ENCODE measurements around the gene NR6A1.

NR6A1 gene

DNA sequence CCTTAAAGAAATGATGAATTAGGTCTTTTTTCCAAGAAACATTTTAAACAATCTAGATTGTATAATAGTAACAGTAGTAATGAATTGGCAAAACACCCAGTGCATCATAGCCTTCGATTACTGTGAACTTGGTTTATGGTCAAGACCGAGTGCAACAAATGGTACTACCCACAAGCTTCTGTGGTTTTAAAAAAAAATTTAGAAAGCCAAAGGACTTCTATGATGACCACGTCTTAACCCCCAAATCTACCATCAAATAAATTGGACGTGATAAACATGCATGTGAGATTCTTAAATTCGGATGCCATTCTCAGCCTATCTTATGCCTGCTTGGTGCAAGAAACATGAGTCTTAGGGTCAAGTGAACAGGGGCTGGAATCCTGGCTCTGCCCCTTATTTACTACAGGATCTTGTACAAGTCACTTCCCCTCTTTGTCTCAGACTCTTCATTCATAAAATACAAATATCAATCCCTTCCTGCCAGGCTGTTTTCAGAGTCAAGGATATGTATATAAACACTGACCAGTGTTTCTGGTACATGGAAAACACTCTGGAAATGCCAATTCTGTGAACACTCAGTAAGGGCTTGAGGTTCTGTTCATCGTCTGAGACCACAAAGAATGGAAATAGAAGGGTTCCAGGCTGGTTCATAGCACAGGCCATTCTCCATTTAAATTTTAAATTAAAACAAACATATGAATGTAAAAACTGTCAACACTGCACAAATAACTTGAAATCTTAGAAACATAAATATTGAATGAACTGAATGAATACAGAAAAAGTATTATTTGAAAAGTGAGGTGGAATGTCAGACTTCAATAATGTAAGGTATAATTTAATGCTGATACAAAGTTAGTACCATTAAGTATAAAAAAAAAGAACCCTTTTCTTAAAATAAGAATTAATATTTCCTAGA lies 107.8 kb downstream of the NR6A1 start:
- H3K4me1 ChIP-seq (ENCODE audit: insufficient read depth, insufficient read length): peaks cover 4% of the 10 kb centered on the region
- H3K36me3 ChIP-seq (ENCODE audit: insufficient read depth, insufficient read length, low read length): no peaks in the 10 kb centered on the region
- H3K27me3 ChIP-seq (ENCODE audit: insufficient read depth, insufficient read length): no peaks in the 10 kb centered on the region
- no peaks in the 10 kb centered on the region for H3K9me3 ChIP-seq (ENCODE audit: insufficient read depth, low read length)
- TF ChIP-seq ZNF274 (IDR thresholded peaks at IDR 0.05; ENCODE audit: low read depth, low read length) (no peak), SUZ12 (IDR thresholded peaks at IDR 0.05; ENCODE audit: extremely low read depth, insufficient read depth, insufficient read length) (no peak), YY1 (IDR thresholded peaks at IDR 0.05; ENCODE audit: insufficient read depth, insufficient read length) (no peak)
- DNase-seq (ENCODE audit: low read depth, low spot score): no peak
- H3K4me3 ChIP-seq (ENCODE audit: insufficient read length, low read depth): no peak overlapping the region
- no peak overlapping the region for H3K9ac ChIP-seq (ENCODE audit: insufficient read length, low read depth)

- H3K36me3 ChIP-seq (ENCODE audit: insufficient read depth, insufficient read length, low read length): no peaks in the 10 kb centered on the region
- no peak for DNase-seq (ENCODE audit: low read depth, low spot score)
- no peaks in the 10 kb centered on the region for H3K9me3 ChIP-seq (ENCODE audit: insufficient read depth, low read length)
- peaks cover 4% of the 10 kb centered on the region for H3K4me1 ChIP-seq (ENCODE audit: insufficient read depth, insufficient read length)
- TF ChIP-seq ZNF274 (IDR thresholded peaks at IDR 0.05; ENCODE audit: low read depth, low read length) (no peak), YY1 (IDR thresholded peaks at IDR 0.05; ENCODE audit: insufficient read depth, insufficient read length) (no peak), SUZ12 (IDR thresholded peaks at IDR 0.05; ENCODE audit: extremely low read depth, insufficient read depth, insufficient read length) (no peak)
- H3K9ac ChIP-seq (ENCODE audit: insufficient read length, low read depth): no peak overlapping the region
- no peaks in the 10 kb centered on the region for H3K27me3 ChIP-seq (ENCODE audit: insufficient read depth, insufficient read length)
- H3K4me3 ChIP-seq (ENCODE audit: insufficient read length, low read depth): no peak overlapping the region
Observed at GRCh38 chr9:124662561-124662960, 108.5 kb downstream of the NR6A1 start.

DNA sequence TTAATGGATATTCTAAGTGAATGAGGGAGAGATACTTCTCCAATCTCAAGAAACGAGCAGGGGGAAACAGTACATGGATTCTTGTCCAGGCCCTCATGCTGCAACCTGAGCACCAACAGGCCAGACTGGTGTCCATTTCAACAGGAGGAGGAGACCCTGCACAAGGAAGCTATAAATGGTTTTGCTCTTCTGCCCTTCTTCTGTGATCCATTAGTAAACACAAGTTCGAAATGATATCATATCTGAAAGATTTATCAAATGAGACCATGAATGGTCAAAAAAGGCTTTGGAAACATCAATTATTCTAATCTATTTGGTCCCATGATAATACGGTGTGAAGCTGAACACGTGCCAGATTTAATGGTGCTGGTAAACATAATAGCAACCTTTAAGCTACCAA lies 109.8 kb downstream of the NR6A1 start:
- H3K9me3 ChIP-seq (ENCODE audit: insufficient read depth, low read length): no peaks in the 10 kb centered on the region
- no peak overlapping the region for H3K4me3 ChIP-seq (ENCODE audit: insufficient read length, low read depth)
- H3K27me3 ChIP-seq (ENCODE audit: insufficient read depth, insufficient read length): no peaks in the 10 kb centered on the region
- no peak overlapping the region for H3K9ac ChIP-seq (ENCODE audit: insufficient read length, low read depth)
- H3K36me3 ChIP-seq (ENCODE audit: insufficient read depth, insufficient read length, low read length): no peaks in the 10 kb centered on the region
- TF ChIP-seq YY1 (IDR thresholded peaks at IDR 0.05; ENCODE audit: insufficient read depth, insufficient read length): no peak
- no peak for TF ChIP-seq ZNF274 (IDR thresholded peaks at IDR 0.05; ENCODE audit: low read depth, low read length)
- TF ChIP-seq SUZ12 (IDR thresholded peaks at IDR 0.05; ENCODE audit: extremely low read depth, insufficient read depth, insufficient read length): no peak
- DNase-seq (ENCODE audit: low read depth, low spot score): no peak
- H3K4me1 ChIP-seq (ENCODE audit: insufficient read depth, insufficient read length): peaks cover 4% of the 10 kb centered on the region

GRCh38 chr9:124660341-124660801 lies 110.7 kb downstream of the NR6A1 start:
- DNase-seq (ENCODE audit: low read depth, low spot score): no peak
- H3K4me3 ChIP-seq (ENCODE audit: insufficient read length, low read depth): no peak overlapping the region
- H3K9ac ChIP-seq (ENCODE audit: insufficient read length, low read depth): no peak overlapping the region

DNA sequence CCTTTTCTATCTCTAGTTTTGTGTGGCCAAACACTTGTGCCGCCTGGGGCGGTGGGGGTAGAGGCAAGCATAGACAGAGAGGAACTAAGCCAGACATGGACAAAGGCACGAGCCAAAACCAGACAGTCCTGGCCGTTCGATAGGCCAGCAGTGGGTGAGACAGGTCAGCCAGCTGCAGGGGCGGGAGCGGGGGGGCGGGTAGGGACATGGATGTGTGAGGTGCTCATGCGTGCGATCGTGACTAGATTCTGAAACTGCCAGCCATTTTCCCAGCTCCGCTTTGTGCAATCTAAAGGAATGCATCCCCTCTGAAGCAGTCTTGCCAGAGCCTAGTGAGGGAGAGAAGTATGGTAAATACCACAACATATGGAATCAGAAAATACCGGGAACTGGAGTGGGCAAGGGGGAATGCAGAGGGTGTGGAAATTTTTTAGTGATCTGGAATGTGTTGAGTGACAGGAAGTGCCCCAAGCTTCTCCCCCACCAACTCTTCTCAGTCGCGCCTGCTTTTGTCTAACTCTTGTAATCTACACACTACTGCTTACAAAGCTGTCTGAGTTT lies 111.9 kb downstream of the NR6A1 start:
- no peak for DNase-seq (ENCODE audit: low read depth, low spot score)
- peaks cover 4% of the 10 kb centered on the region for H3K4me1 ChIP-seq (ENCODE audit: insufficient read depth, insufficient read length)
- no peak for TF ChIP-seq ZNF274 (IDR thresholded peaks at IDR 0.05; ENCODE audit: low read depth, low read length)
- no peak for TF ChIP-seq SUZ12 (IDR thresholded peaks at IDR 0.05; ENCODE audit: extremely low read depth, insufficient read depth, insufficient read length)
- no peak for TF ChIP-seq YY1 (IDR thresholded peaks at IDR 0.05; ENCODE audit: insufficient read depth, insufficient read length)
- H3K4me3 ChIP-seq (ENCODE audit: insufficient read length, low read depth): no peak overlapping the region
- no peaks in the 10 kb centered on the region for H3K9me3 ChIP-seq (ENCODE audit: insufficient read depth, low read length)
- no peaks in the 10 kb centered on the region for H3K36me3 ChIP-seq (ENCODE audit: insufficient read depth, insufficient read length, low read length)
- H3K27me3 ChIP-seq (ENCODE audit: insufficient read depth, insufficient read length): no peaks in the 10 kb centered on the region
- no peak overlapping the region for H3K9ac ChIP-seq (ENCODE audit: insufficient read length, low read depth)

More at GRCh38 chr9:124660341-124660801, 110.7 kb downstream of the NR6A1 start:
- Histone ChIP-seq H3K9me3 (ENCODE audit: insufficient read depth, low read length) (no peaks in the 10 kb centered on the region), H3K36me3 (ENCODE audit: insufficient read depth, insufficient read length, low read length) (no peaks in the 10 kb centered on the region), H3K4me1 (ENCODE audit: insufficient read depth, insufficient read length) (peaks cover 4% of the 10 kb centered on the region), H3K27me3 (ENCODE audit: insufficient read depth, insufficient read length) (no peaks in the 10 kb centered on the region)
- TF ChIP-seq ZNF274 (IDR thresholded peaks at IDR 0.05; ENCODE audit: low read depth, low read length) (no peak), YY1 (IDR thresholded peaks at IDR 0.05; ENCODE audit: insufficient read depth, insufficient read length) (no peak), SUZ12 (IDR thresholded peaks at IDR 0.05; ENCODE audit: extremely low read depth, insufficient read depth, insufficient read length) (no peak)

GRCh38 chr9:124658165-124659017 lies 112.7 kb downstream of the NR6A1 start:
- no peak overlapping the region for H3K4me3 ChIP-seq (ENCODE audit: insufficient read length, low read depth)
- no peaks in the 10 kb centered on the region for H3K27me3 ChIP-seq (ENCODE audit: insufficient read depth, insufficient read length)
- peaks cover 4% of the 10 kb centered on the region for H3K4me1 ChIP-seq (ENCODE audit: insufficient read depth, insufficient read length)
- no peak overlapping the region for H3K9ac ChIP-seq (ENCODE audit: insufficient read length, low read depth)
- TF ChIP-seq ZNF274 (IDR thresholded peaks at IDR 0.05; ENCODE audit: low read depth, low read length): no peak
- TF ChIP-seq SUZ12 (IDR thresholded peaks at IDR 0.05; ENCODE audit: extremely low read depth, insufficient read depth, insufficient read length): no peak
- TF ChIP-seq YY1 (IDR thresholded peaks at IDR 0.05; ENCODE audit: insufficient read depth, insufficient read length): no peak
- no peak for DNase-seq (ENCODE audit: low read depth, low spot score)
- no peaks in the 10 kb centered on the region for H3K9me3 ChIP-seq (ENCODE audit: insufficient read depth, low read length)
- H3K36me3 ChIP-seq (ENCODE audit: insufficient read depth, insufficient read length, low read length): no peaks in the 10 kb centered on the region
